ENCODE results near the gene TTC13. TPM values are rescaled to one million over a fixed set of nuclear protein-coding genes. Genes with fewer than 3 reads are reported as not detected.
A peak's percentile ranks its signal among the peaks of the same experiment; 100 is the strongest.

Gene TTC13
- total and polyA plus RNA-seq, 3 experiments from 2014 or later: 13.1 to 24.8 (median 21.5) TPM

- Mint-ChIP-seq H3K36me3 (peaks cover 0 to 5% (median 0%) of the 10 kb centered on the region in 3 donors), H3K27ac (peak overlapping the region in 1 of 8 donors; percentile 21), H3K27me3 (peaks cover 8 to 36% of the 10 kb centered on the region in 2 donors), H3K4me1 (no peaks in the 10 kb centered on the region), H3K9me3 (peaks cover 0 to 4% (median 0%) of the 10 kb centered on the region in 5 donors), H3K4me3 (no peak overlapping the region)
- DNase-seq: no peak
- Histone ChIP-seq H3K4me1 (ENCODE audit: insufficient read depth, low read length) (no peaks in the 10 kb centered on the region), H3K9me3 (ENCODE audit: low read length) (no peaks in the 10 kb centered on the region), H3K27me3 (ENCODE audit: insufficient read depth, low read length, poor library complexity, severe bottlenecking) (no peaks in the 10 kb centered on the region), H3K4me3 (ENCODE audit: low read length) (no peak overlapping the region), H3K27ac (ENCODE audit: low read depth, low read length) (no peak overlapping the region), H3K36me3 (ENCODE audit: insufficient read depth, low read length) (no peaks in the 10 kb centered on the region)
- CTCF ChIA-PET: no interaction called here
- POLR2A ChIA-PET: no interaction called here
These were observed 87.2 kb downstream of the TTC13 start for GRCh38 chr1:230891413-230891812.

GRCh38 chr1:230884646-230885045, 94.0 kb downstream of the TTC13 start:
- Histone ChIP-seq H3K36me3 (ENCODE audit: insufficient read depth, low read length) (no peaks in the 10 kb centered on the region), H3K27me3 (ENCODE audit: insufficient read depth, low read length, poor library complexity, severe bottlenecking) (peaks cover 5% of the 10 kb centered on the region), H3K27ac (ENCODE audit: low read depth, low read length) (no peak overlapping the region), H3K4me3 (ENCODE audit: low read length) (no peak overlapping the region), H3K9me3 (ENCODE audit: low read length) (no peaks in the 10 kb centered on the region), H3K4me1 (ENCODE audit: insufficient read depth, low read length) (no peaks in the 10 kb centered on the region)
- Mint-ChIP-seq H3K36me3 (peaks cover 0 to 17% (median 0%) of the 10 kb centered on the region in 3 donors), H3K4me1 (no peaks in the 10 kb centered on the region), H3K4me3 (no peak overlapping the region), H3K9me3 (peaks cover 0 to 16% (median 12%) of the 10 kb centered on the region in 5 donors), H3K27me3 (peaks cover 29 to 76% of the 10 kb centered on the region in 2 donors), H3K27ac (no peak overlapping the region)
- DNase-seq: no peak
- CTCF ChIA-PET: no interaction called here
- POLR2A ChIA-PET: no interaction called here

DNA sequence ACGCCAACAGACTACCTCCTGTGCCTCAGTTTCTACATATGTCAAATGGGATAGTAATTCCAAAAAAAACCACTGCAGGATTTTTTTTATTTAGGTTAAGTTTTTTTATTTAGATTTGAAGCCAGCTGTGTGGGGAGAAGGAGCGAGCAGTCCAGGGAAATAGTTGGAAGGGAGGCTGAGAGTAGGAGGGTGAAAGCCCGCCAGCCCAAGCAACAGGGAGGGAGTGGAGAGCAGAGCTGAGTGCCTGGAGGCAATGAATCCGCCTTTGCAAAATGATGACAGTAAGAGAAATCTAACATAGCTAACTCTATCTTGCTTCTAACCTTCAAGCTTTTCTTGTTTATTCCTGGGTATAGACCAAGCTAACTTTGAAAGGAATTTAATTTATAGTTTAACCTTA, 94.7 kb downstream of the TTC13 start:
- no peaks in the 10 kb centered on the region for H3K4me1 Mint-ChIP-seq
- peaks cover 31 to 73% of the 10 kb centered on the region in 2 donors for H3K27me3 Mint-ChIP-seq

GRCh38 chr1:230879778-230880177, 98.9 kb downstream of the TTC13 start:
- POLR2A ChIA-PET: no interaction called here
- Histone ChIP-seq H3K27me3 (ENCODE audit: insufficient read depth, low read length, poor library complexity, severe bottlenecking) (peaks cover 5% of the 10 kb centered on the region), H3K36me3 (ENCODE audit: insufficient read depth, low read length) (no peaks in the 10 kb centered on the region), H3K4me1 (ENCODE audit: insufficient read depth, low read length) (no peaks in the 10 kb centered on the region), H3K9me3 (ENCODE audit: low read length) (no peaks in the 10 kb centered on the region), H3K4me3 (ENCODE audit: low read length) (no peak overlapping the region), H3K27ac (ENCODE audit: low read depth, low read length) (no peak overlapping the region)
- Mint-ChIP-seq H3K4me3 (no peak overlapping the region), H3K9me3 (peaks cover 0 to 8% (median 7%) of the 10 kb centered on the region in 5 donors), H3K27ac (no peak overlapping the region), H3K27me3 (peaks cover 45 to 77% of the 10 kb centered on the region in 2 donors), H3K4me1 (no peaks in the 10 kb centered on the region), H3K36me3 (peaks cover 0 to 5% (median 0%) of the 10 kb centered on the region in 3 donors)
- CTCF ChIA-PET: no interaction called here
- no peak for DNase-seq

More for the DNA sequence above, 94.7 kb downstream of the TTC13 start:
- H3K36me3 Mint-ChIP-seq: peaks cover 0 to 17% (median 0%) of the 10 kb centered on the region in 3 donors
- peak overlapping the region in 1 of 8 donors; percentile 15 for H3K27ac Mint-ChIP-seq
- no peaks in the 10 kb centered on the region for H3K36me3 ChIP-seq (ENCODE audit: insufficient read depth, low read length)
- ChIA-PET CTCF (no interaction called here), POLR2A (no interaction called here)
- no peaks in the 10 kb centered on the region for H3K9me3 ChIP-seq (ENCODE audit: low read length)
- no peak overlapping the region for H3K4me3 Mint-ChIP-seq
- no peak overlapping the region for H3K27ac ChIP-seq (ENCODE audit: low read depth, low read length)
- no peaks in the 10 kb centered on the region for H3K4me1 ChIP-seq (ENCODE audit: insufficient read depth, low read length)
- peaks cover 5% of the 10 kb centered on the region for H3K27me3 ChIP-seq (ENCODE audit: insufficient read depth, low read length, poor library complexity, severe bottlenecking)
- peaks cover 0 to 16% (median 12%) of the 10 kb centered on the region in 5 donors for H3K9me3 Mint-ChIP-seq
- DNase-seq: no peak
- H3K4me3 ChIP-seq (ENCODE audit: low read length): no peak overlapping the region

DNA sequence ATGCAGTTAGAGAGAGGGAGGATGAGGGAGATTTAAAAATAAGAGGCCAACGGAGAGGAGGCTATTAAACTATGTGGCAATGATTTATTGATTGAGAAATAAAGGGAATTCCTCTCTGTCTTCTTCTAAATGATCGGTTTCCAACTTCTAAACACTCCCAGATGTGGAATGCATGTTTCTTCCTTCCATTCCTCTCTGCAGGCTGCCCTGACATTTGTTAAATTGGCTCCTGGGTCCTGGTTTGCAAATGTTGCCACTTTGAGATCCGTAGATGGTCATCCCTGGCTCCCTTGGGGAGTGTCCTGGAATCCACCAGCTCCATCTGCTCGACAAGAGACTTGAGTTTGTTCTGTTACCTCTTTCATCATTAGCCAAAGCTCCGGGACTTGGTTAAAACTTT, 100.1 kb downstream of the TTC13 start:
- H3K27me3 ChIP-seq (ENCODE audit: insufficient read depth, low read length, poor library complexity, severe bottlenecking): peaks cover 5% of the 10 kb centered on the region
- POLR2A ChIA-PET: no interaction called here
- H3K27me3 Mint-ChIP-seq: peaks cover 41 to 71% of the 10 kb centered on the region in 2 donors

DNA sequence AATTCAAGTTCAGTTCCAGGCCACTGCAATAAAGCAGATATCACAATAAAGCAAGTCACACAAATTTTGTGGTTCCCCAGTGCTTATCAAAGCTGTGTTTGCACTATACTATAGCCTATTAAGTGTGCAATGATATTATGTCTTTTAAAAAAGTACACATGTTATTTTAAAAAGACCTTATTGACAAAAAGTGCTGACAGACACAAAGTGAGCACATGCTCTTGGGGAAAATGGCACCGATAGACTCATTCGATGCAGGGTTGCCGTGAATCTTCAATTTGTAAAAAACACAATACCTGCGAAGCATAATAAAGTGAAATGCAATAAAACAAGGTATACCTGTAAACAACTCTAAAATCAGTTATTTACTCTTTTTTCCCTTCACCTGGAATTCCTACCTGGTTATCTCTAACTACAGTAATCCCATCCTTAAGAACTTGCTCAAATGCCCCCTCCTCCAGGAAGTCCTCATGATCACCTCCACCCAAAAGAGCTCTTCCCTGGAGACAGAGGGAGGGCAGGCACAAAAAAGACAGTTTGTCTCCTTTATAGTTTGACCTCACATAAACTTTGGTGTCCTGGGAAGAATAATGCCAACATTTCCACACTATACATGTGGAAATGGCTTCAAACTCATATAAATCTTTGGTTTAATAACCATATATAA, 100.6 kb downstream of the TTC13 start:
- no peaks in the 10 kb centered on the region for H3K4me1 ChIP-seq (ENCODE audit: insufficient read depth, low read length)
- H3K27me3 ChIP-seq (ENCODE audit: insufficient read depth, low read length, poor library complexity, severe bottlenecking): peaks cover 5% of the 10 kb centered on the region
- ChIA-PET CTCF (no interaction called here), POLR2A (no interaction called here)
- H3K4me3 ChIP-seq (ENCODE audit: low read length): no peak overlapping the region
- no peaks in the 10 kb centered on the region for H3K9me3 Mint-ChIP-seq
- DNase-seq: no peak
- no peak overlapping the region for H3K4me3 Mint-ChIP-seq
- no peak overlapping the region for H3K27ac Mint-ChIP-seq
- H3K27ac ChIP-seq (ENCODE audit: low read depth, low read length): no peak overlapping the region
- H3K9me3 ChIP-seq (ENCODE audit: low read length): no peaks in the 10 kb centered on the region
- H3K36me3 Mint-ChIP-seq: no peaks in the 10 kb centered on the region
- H3K36me3 ChIP-seq (ENCODE audit: insufficient read depth, low read length): no peaks in the 10 kb centered on the region
- no peaks in the 10 kb centered on the region for H3K4me1 Mint-ChIP-seq
- peaks cover 41 to 74% of the 10 kb centered on the region in 2 donors for H3K27me3 Mint-ChIP-seq

More for the DNA sequence above, 100.1 kb downstream of the TTC13 start:
- no peak overlapping the region for H3K4me3 ChIP-seq (ENCODE audit: low read length)
- H3K9me3 ChIP-seq (ENCODE audit: low read length): no peaks in the 10 kb centered on the region
- Mint-ChIP-seq H3K9me3 (no peaks in the 10 kb centered on the region), H3K4me3 (no peak overlapping the region), H3K4me1 (no peaks in the 10 kb centered on the region), H3K36me3 (no peaks in the 10 kb centered on the region), H3K27ac (peak overlapping the region in 1 of 8 donors; percentile 44)
- no peaks in the 10 kb centered on the region for H3K4me1 ChIP-seq (ENCODE audit: insufficient read depth, low read length)
- CTCF ChIA-PET: no interaction called here
- DNase-seq: no peak
- H3K27ac ChIP-seq (ENCODE audit: low read depth, low read length): no peak overlapping the region
- H3K36me3 ChIP-seq (ENCODE audit: insufficient read depth, low read length): no peaks in the 10 kb centered on the region

- no peak overlapping the region for H3K27ac ChIP-seq (ENCODE audit: low read depth, low read length)
- no peak for DNase-seq
- no peak overlapping the region for H3K27ac Mint-ChIP-seq
- H3K4me1 Mint-ChIP-seq: no peaks in the 10 kb centered on the region
- no peak overlapping the region for H3K4me3 ChIP-seq (ENCODE audit: low read length)
- H3K9me3 Mint-ChIP-seq: no peaks in the 10 kb centered on the region
- peaks cover 5% of the 10 kb centered on the region for H3K27me3 ChIP-seq (ENCODE audit: insufficient read depth, low read length, poor library complexity, severe bottlenecking)
- no peaks in the 10 kb centered on the region for H3K9me3 ChIP-seq (ENCODE audit: low read length)
- POLR2A ChIA-PET: no interaction called here
- H3K4me1 ChIP-seq (ENCODE audit: insufficient read depth, low read length): no peaks in the 10 kb centered on the region
- CTCF ChIA-PET: no interaction called here
- no peaks in the 10 kb centered on the region for H3K36me3 Mint-ChIP-seq
- H3K27me3 Mint-ChIP-seq: peaks cover 36 to 69% of the 10 kb centered on the region in 2 donors
- H3K36me3 ChIP-seq (ENCODE audit: insufficient read depth, low read length): no peaks in the 10 kb centered on the region
- no peak overlapping the region for H3K4me3 Mint-ChIP-seq
These were observed 101.3 kb downstream of the TTC13 start for GRCh38 chr1:230877146-230877923.

DNA sequence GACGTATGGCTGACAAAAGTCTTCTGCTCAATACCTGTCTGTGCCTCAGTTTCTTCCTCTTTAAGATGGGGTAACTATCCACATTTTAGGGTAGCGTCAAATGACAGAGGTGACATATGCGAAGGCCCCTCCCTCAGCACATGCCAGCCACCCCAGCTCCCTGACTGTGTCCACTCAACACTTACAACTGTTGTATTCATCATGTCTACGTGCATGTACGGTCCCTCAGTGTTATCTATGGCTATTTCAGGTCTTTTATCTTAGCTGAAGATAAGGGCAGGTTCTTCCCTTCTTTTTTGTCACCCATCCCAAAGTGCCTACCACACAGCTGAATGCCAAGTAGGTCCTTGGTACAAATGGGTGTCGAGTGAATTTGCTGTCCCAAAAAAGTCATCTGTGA, 102.0 kb downstream of the TTC13 start:
- DNase-seq: no peak
- Mint-ChIP-seq H3K36me3 (no peaks in the 10 kb centered on the region), H3K4me1 (no peaks in the 10 kb centered on the region), H3K27me3 (peaks cover 34 to 73% of the 10 kb centered on the region in 2 donors), H3K27ac (no peak overlapping the region), H3K9me3 (no peaks in the 10 kb centered on the region), H3K4me3 (no peak overlapping the region)
- Histone ChIP-seq H3K4me3 (ENCODE audit: low read length) (no peak overlapping the region), H3K27ac (ENCODE audit: low read depth, low read length) (no peak overlapping the region), H3K36me3 (ENCODE audit: insufficient read depth, low read length) (no peaks in the 10 kb centered on the region), H3K4me1 (ENCODE audit: insufficient read depth, low read length) (no peaks in the 10 kb centered on the region), H3K27me3 (ENCODE audit: insufficient read depth, low read length, poor library complexity, severe bottlenecking) (peaks cover 5% of the 10 kb centered on the region), H3K9me3 (ENCODE audit: low read length) (no peaks in the 10 kb centered on the region)
- POLR2A ChIA-PET: no interaction called here
- CTCF ChIA-PET: no interaction called here

All from CD8-positive, alpha-beta memory T cell (primary cell).